ENCODE results near the gene PDE11A. TPM values are rescaled to one million over a fixed set of nuclear protein-coding genes. Genes with fewer than 3 reads are reported as not detected.

Gene PDE11A
- total RNA-seq, 1 experiment from 2014 or later, result not detected

GRCh38 chr2:178076130-178076529 lies 3.6 kb upstream of the PDE11A start:
- POLR2A ChIA-PET, result no interaction called here
- Mint-ChIP-seq H3K9me3 (ENCODE audit: unreplicated experiment) (no peaks in the 10 kb centered on the region), H3K27ac (ENCODE audit: low read depth, unreplicated experiment) (no peak overlapping the region), H3K36me3 (ENCODE audit: insufficient read depth, unreplicated experiment) (no peaks in the 10 kb centered on the region), H3K4me1 (ENCODE audit: insufficient read depth, unreplicated experiment) (peaks cover 25% of the 10 kb centered on the region), H3K4me3 (ENCODE audit: unreplicated experiment) (no peak overlapping the region), H3K27me3 (ENCODE audit: insufficient read depth, unreplicated experiment) (peaks cover 17% of the 10 kb centered on the region)
- no peak for TF ChIP-seq CTCF (IDR thresholded peaks at IDR 0.05; ENCODE audit: unreplicated experiment)
- CTCF ChIA-PET, result interaction anchor here (1.0 kb wide), 1 partner anchor 17 kb away, joined by 3 read pairs; no protein-coding TSS in a partner anchor
- no TSS peak for BruUV-seq (replicated peaks)
- intact Hi-C loops (cut with micrococcal nuclease), result no loop called here
- DNase-seq (ENCODE audit: unreplicated experiment), result no peak

GRCh38 chr2:178075006-178075326 lies 2.4 kb upstream of the PDE11A start:
- Mint-ChIP-seq H3K4me1 (ENCODE audit: insufficient read depth, unreplicated experiment) (peaks cover 25% of the 10 kb centered on the region), H3K27me3 (ENCODE audit: insufficient read depth, unreplicated experiment) (peaks cover 29% of the 10 kb centered on the region), H3K4me3 (ENCODE audit: unreplicated experiment) (no peak overlapping the region), H3K9me3 (ENCODE audit: unreplicated experiment) (no peaks in the 10 kb centered on the region), H3K36me3 (ENCODE audit: insufficient read depth, unreplicated experiment) (no peaks in the 10 kb centered on the region), H3K27ac (ENCODE audit: low read depth, unreplicated experiment) (peak overlapping the region; percentile 17)
- CTCF ChIA-PET, result no interaction called here
- peak; percentile 12 for DNase-seq (ENCODE audit: unreplicated experiment)
- POLR2A ChIA-PET, result no interaction called here
- intact Hi-C loops (cut with micrococcal nuclease), result no loop called here
- TF ChIP-seq CTCF (IDR thresholded peaks at IDR 0.05; ENCODE audit: unreplicated experiment), result no peak
- BruUV-seq (replicated peaks), result no TSS peak

GRCh38 chr2:178074123-178075005 lies 1.8 kb upstream of the PDE11A start:
- no peak for DNase-seq (ENCODE audit: unreplicated experiment)
- H3K4me1 Mint-ChIP-seq (ENCODE audit: insufficient read depth, unreplicated experiment), result peaks cover 25% of the 10 kb centered on the region
- no peaks in the 10 kb centered on the region for H3K9me3 Mint-ChIP-seq (ENCODE audit: unreplicated experiment)
- POLR2A ChIA-PET, result no interaction called here
- peaks cover 35% of the 10 kb centered on the region for H3K27me3 Mint-ChIP-seq (ENCODE audit: insufficient read depth, unreplicated experiment)
- H3K27ac Mint-ChIP-seq (ENCODE audit: low read depth, unreplicated experiment), result peak overlapping the region; percentile 17
- no TSS peak for BruUV-seq (replicated peaks)
- no peaks in the 10 kb centered on the region for H3K36me3 Mint-ChIP-seq (ENCODE audit: insufficient read depth, unreplicated experiment)
- intact Hi-C loops (cut with micrococcal nuclease), result no loop called here
- no peak overlapping the region for H3K4me3 Mint-ChIP-seq (ENCODE audit: unreplicated experiment)
- CTCF ChIA-PET, result interaction anchor here (0.7 kb wide), 2 partner anchors 37 to 246 kb away, joined by 3 to 4 read pairs; no protein-coding TSS in a partner anchor
- TF ChIP-seq CTCF (IDR thresholded peaks at IDR 0.05; ENCODE audit: unreplicated experiment), result no peak

GRCh38 chr2:178072000-178072382 lies 586 bp downstream of the PDE11A start:
- H3K4me3 Mint-ChIP-seq (ENCODE audit: unreplicated experiment), result peak overlapping the region; percentile 79
- intact Hi-C loops (cut with micrococcal nuclease), result no loop called here
- CTCF ChIA-PET, result interaction anchor here (0.5 to 1.6 kb wide), 4 partner anchors 13 to 272 kb away, joined by 3 to 4 read pairs (median 3); no protein-coding TSS in a partner anchor
- no peak for DNase-seq (ENCODE audit: unreplicated experiment)
- POLR2A ChIA-PET, result interaction anchor here (0.8 to 1.1 kb wide), 2 partner anchors 13 to 40 kb away, joined by 3 read pairs; no protein-coding TSS in a partner anchor
- no peak overlapping the region for H3K27ac Mint-ChIP-seq (ENCODE audit: low read depth, unreplicated experiment)
- BruUV-seq (replicated peaks), result no TSS peak
- TF ChIP-seq CTCF (IDR thresholded peaks at IDR 0.05; ENCODE audit: unreplicated experiment), result no peak
- peaks cover 25% of the 10 kb centered on the region for H3K4me1 Mint-ChIP-seq (ENCODE audit: insufficient read depth, unreplicated experiment)
- no peaks in the 10 kb centered on the region for H3K36me3 Mint-ChIP-seq (ENCODE audit: insufficient read depth, unreplicated experiment)
- no peaks in the 10 kb centered on the region for H3K9me3 Mint-ChIP-seq (ENCODE audit: unreplicated experiment)
- peaks cover 47% of the 10 kb centered on the region for H3K27me3 Mint-ChIP-seq (ENCODE audit: insufficient read depth, unreplicated experiment)

All from MCF 10A (cell line).